Gastrocnemius medialis (tissue), 4 donors: ENCODE data around the gene ZNF655.

ENCODE experiments used
- CTCF ChIP-seq, 5 experiments: fragments of 450-650 bp in 3 of 5; fragments of 200-600 bp in 2 of 5; sonication (generic) in 2 of 5; IDR thresholded peaks in 4 of 5; conservative IDR thresholded peaks in 1 of 5; 1 replicate in 4 of 5; 2 replicates in 1 of 5; pipeline ENCODE4 v1.5.1; 2016 to 2019; ENCODE audit warnings: antibody characterized with exemption in 5 of 5, mild to moderate bottlenecking in 3 of 5, moderate library complexity in 3 of 5
- POLR2A ChIP-seq, 2 donors: fragments of 450-650 bp; IDR thresholded peaks; one replicate each; pipeline ENCODE4 v1.6.1; 2017; ENCODE audit warnings: antibody characterized with exemption in 2 of 2, mild to moderate bottlenecking in 2 of 2, moderate library complexity in 2 of 2

- TF ChIP-seq POLR2A (IDR thresholded peaks at IDR 0.05) (no peak), CTCF (IDR thresholded peaks at IDR 0.05 in 4 of 5, conservative IDR thresholded peaks at IDR 0.05 in 1 of 5) (no peak)
Measured at GRCh38 chr7:99562832-99563231, 4.4 kb downstream of the ZNF655 start.
